Omental fat pad (tissue), 4 donors: ENCODE data around the gene TTL. TPM values are rescaled to one million over a fixed set of nuclear protein-coding genes. Genes with fewer than 3 reads are reported as not detected.
A peak's percentile ranks its signal among the peaks of the same experiment; 100 is the strongest.

Experiments used
- ATAC-seq: fragments of 150-250 bp; one replicate; pipeline ENCODE4 v1.9.1; 2016; ENCODE audit warnings: mild to moderate bottlenecking, moderate library complexity; ENCODE audit not compliant: low FRiP score
- DNase-seq: peaks from one replicate; pipeline ENCODE4 v3.0.0-alpha.2; 2019; ENCODE audit warnings: low spot score
- CTCF ChIP-seq, 3 donors: fragments of 450-650 bp; IDR thresholded peaks; one replicate each; pipeline ENCODE4 v1.5.1; 2016 to 2017; ENCODE audit warnings: antibody characterized with exemption in 3 of 3, mild to moderate bottlenecking in 3 of 3, moderate library complexity in 2 of 3
- total RNA-seq, 4 donors: library from RNA; depleted of rRNA; stranded (reverse); fragments of >200 nt; gene quantifications; one replicate each; pipeline ENCODE4 v1.1.0, GENCODE V29; 2016

The TTL gene
- total RNA-seq, 4 donors from 2014 or later = 26.9 to 43.1 (median 31.1) TPM

GRCh38 chr2:112582314-112582746 lies 100.4 kb downstream of the TTL start:
- ATAC-seq = peak; percentile 43
- DNase-seq = no peak
- TF ChIP-seq CTCF (IDR thresholded peaks at IDR 0.05) = peak in 1 of 3 donors; percentile 32

- ATAC-seq = no peak
These were observed 101.7 kb downstream of the TTL start for GRCh38 chr2:112583497-112584133.

GRCh38 chr2:112584134-112584890 lies 102.4 kb downstream of the TTL start, which contains the start of gene CHCHD5:
CHCHD5 (plus strand) TSS chr2:112584609; CDS start chr2:112584648, 39 bp downstream.
- TF ChIP-seq CTCF (IDR thresholded peaks at IDR 0.05) = no peak
- ATAC-seq = peak; percentile 90

More at GRCh38 chr2:112583497-112584133, 101.7 kb downstream of the TTL start:
- TF ChIP-seq CTCF (IDR thresholded peaks at IDR 0.05) = no peak
- no peak for DNase-seq

GRCh38 chr2:112584891-112585250 lies 102.9 kb downstream of the TTL start:
- no peak for DNase-seq
- TF ChIP-seq CTCF (IDR thresholded peaks at IDR 0.05) = no peak
- no peak for ATAC-seq

More at GRCh38 chr2:112584134-112584890, 102.4 kb downstream of the TTL start, which contains the start of gene CHCHD5:
- peak; percentile 74 for DNase-seq

GRCh38 chr2:112585400-112585799 lies 103.4 kb downstream of the TTL start:
- ATAC-seq (no peak), DNase-seq (no peak)
- no peak for TF ChIP-seq CTCF (IDR thresholded peaks at IDR 0.05)

GRCh38 chr2:112585873-112586464 lies 104.0 kb downstream of the TTL start:
- ATAC-seq = no peak
- no peak for TF ChIP-seq CTCF (IDR thresholded peaks at IDR 0.05)
- no peak for DNase-seq
